ENCODE results near the gene APIP.
"Not testable (repeated sequence)": the region's sequence is repeated elsewhere in the genome, so short reads cannot be mapped to it uniquely, and the experiment has no call there.

The APIP gene

DNA sequence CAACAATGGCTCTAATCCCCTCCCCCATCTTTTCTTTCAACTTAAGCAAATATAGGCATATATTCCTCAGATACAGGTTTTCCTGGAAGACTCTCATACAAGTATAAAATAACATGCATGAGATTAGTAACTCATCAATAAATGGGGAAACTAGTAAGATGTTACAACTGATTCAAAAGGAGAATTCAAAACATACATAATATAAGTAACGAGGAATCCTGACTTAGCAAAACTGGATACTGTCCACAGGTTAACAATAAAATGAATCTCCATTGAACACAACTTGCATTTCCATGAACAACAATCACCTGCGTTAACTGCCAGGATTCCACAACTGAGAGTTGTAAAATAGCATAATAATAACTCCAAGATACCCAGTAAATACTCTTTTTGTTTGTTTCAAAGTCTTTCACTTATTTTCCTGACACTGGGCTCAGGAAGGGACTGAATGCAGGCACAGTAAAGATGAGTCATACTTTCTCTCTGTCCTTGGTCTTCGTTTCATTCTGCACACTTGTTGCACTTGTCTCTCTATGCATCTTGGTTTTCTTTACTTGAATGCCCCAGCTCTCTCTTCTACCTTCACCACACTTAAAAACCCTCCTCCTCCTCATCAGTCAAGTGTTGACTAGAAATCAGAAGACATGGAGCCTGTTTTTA is 8.1 kb downstream of the APIP start:
- Histone ChIP-seq H3K27ac (ENCODE audit: low read length) (no peak overlapping the region), H3K36me3 (ENCODE audit: control insufficient read depth, insufficient read depth, low read length) (no peaks in the 10 kb centered on the region), H3K4me1 (ENCODE audit: control insufficient read depth, insufficient read depth, low read length) (peaks cover 1% of the 10 kb centered on the region), H3K27me3 (ENCODE audit: control insufficient read depth, insufficient read depth, low read length) (no peaks in the 10 kb centered on the region), H3K4me3 (ENCODE audit: low read length) (no peak overlapping the region), H3K9me3 (ENCODE audit: control insufficient read depth, insufficient read depth, low read length) (no peaks in the 10 kb centered on the region)
- DNase-seq (ENCODE audit: low read depth, low spot score), result no peak
- WGBS (ENCODE audit: insufficient coverage, insufficient read length), result no CpG with 5 or more reads among the region's 3 CpGs

DNA sequence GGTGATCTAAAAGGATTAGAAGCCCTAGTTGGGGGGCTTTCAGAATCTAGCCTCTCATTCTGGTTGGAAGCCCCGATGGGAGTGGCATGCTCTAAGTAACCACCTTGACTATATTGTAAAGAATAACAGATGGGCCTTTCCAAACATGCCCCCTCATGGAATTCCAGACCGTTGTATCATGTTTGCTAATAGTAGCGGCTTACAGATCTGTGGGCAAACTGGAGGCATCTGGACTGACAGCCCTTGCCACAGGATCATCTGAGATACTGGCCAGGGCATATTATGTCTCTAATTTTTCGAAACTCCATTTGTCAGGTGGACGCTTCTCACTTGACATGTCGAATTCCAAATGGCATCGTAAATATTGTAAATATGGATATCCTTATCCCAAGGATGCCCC is 10.5 kb downstream of the APIP start:
- no peaks in the 10 kb centered on the region for H3K9me3 ChIP-seq (ENCODE audit: control insufficient read depth, insufficient read depth, low read length)
- H3K4me1 ChIP-seq (ENCODE audit: control insufficient read depth, insufficient read depth, low read length), result peaks cover 1% of the 10 kb centered on the region
- no CpG with 5 or more reads among the region's 7 CpGs for WGBS (ENCODE audit: insufficient coverage, insufficient read length)
- no peak overlapping the region for H3K4me3 ChIP-seq (ENCODE audit: low read length)
- no peaks in the 10 kb centered on the region for H3K27me3 ChIP-seq (ENCODE audit: control insufficient read depth, insufficient read depth, low read length)
- no peak overlapping the region for H3K27ac ChIP-seq (ENCODE audit: low read length)
- DNase-seq (ENCODE audit: low read depth, low spot score), result no peak
- no peaks in the 10 kb centered on the region for H3K36me3 ChIP-seq (ENCODE audit: control insufficient read depth, insufficient read depth, low read length)

DNA sequence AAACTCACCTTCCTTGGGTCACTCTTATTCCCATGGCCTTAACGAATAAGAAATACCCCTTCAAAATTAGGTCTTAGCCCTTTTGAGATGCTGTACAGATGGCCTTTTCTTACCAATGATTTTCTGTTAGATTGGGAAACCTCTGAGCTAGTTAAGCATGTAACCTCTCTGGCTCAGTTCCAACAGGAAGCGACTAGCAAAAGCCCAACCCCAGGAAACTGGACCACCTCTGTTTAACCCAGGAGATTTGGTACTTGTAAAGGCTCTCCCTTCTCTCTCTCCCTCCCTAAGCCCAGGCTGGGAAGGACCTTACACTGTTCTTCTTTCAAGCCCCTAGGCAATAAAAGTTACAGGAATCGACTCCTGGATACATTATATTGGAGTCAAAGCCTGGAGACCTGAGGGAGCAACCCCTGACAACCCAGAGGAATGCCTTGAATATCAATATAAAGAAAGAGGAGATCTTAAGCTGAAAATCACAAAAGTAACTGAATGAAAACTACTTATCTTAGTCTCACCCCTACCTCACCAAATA is 11.7 kb downstream of the APIP start:
- no peak overlapping the region for H3K4me3 ChIP-seq (ENCODE audit: low read length)
- H3K27me3 ChIP-seq (ENCODE audit: control insufficient read depth, insufficient read depth, low read length), result no peaks in the 10 kb centered on the region
- peaks cover 1% of the 10 kb centered on the region for H3K4me1 ChIP-seq (ENCODE audit: control insufficient read depth, insufficient read depth, low read length)
- H3K36me3 ChIP-seq (ENCODE audit: control insufficient read depth, insufficient read depth, low read length), result no peaks in the 10 kb centered on the region
- no CpG with 5 or more reads among the region's 3 CpGs for WGBS (ENCODE audit: insufficient coverage, insufficient read length)
- no peak for DNase-seq (ENCODE audit: low read depth, low spot score)
- H3K27ac ChIP-seq (ENCODE audit: low read length), result no peak overlapping the region
- peaks cover 5% of the 10 kb centered on the region for H3K9me3 ChIP-seq (ENCODE audit: control insufficient read depth, insufficient read depth, low read length)

DNA sequence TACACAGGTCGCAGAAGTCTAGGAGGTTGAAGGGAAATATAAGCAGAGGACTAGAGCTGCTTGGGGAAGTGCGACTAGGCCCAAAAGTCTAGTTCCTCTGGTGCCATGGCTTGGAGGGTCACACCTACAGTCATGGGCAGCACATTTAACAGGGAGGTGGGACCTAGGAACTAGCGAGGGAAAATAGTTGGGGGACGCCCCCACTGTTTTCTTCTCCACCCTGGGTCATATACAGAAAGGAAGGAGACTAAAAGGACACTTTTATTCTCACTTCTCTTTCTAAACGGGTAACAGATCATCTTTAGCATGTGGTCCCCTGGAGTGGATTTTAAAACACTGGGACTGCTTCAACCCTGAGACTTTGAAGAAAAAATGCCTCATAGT is 16.6 kb downstream of the APIP start:
- Histone ChIP-seq H3K4me1 (ENCODE audit: control insufficient read depth, insufficient read depth, low read length) (no peaks in the 10 kb centered on the region), H3K27ac (ENCODE audit: low read length) (no peak overlapping the region), H3K4me3 (ENCODE audit: low read length) (no peak overlapping the region), H3K9me3 (ENCODE audit: control insufficient read depth, insufficient read depth, low read length) (peaks cover 5% of the 10 kb centered on the region), H3K36me3 (ENCODE audit: control insufficient read depth, insufficient read depth, low read length) (no peaks in the 10 kb centered on the region), H3K27me3 (ENCODE audit: control insufficient read depth, insufficient read depth, low read length) (no peaks in the 10 kb centered on the region)
- DNase-seq (ENCODE audit: low read depth, low spot score), result no peak
- WGBS (ENCODE audit: insufficient coverage, insufficient read length), result no CpG with 5 or more reads among the region's 5 CpGs

DNA sequence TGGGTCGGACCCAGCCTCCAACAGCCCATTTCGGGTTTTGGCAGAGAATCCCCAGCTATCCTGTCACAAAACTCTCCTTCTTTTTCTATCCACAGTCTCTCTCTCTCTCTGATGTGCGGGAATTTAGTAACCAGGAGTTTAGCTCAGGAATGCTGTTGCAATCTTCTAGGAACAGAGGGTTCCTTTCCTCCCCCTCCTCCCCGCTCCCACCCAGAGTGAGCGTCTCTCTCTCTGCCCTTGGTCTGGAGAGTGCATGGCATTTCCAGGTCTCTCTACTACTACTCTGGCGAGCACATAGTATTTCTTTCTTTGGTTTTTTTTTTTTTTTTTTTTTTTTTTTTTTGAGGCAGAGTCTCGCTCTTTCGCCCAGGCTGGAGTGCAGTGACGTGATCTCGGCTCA is 17.7 kb downstream of the APIP start:
- H3K4me3 ChIP-seq (ENCODE audit: low read length), result no peak overlapping the region
- DNase-seq (ENCODE audit: low read depth, low spot score), result no peak
- no peaks in the 10 kb centered on the region for H3K4me1 ChIP-seq (ENCODE audit: control insufficient read depth, insufficient read depth, low read length)
- H3K27ac ChIP-seq (ENCODE audit: low read length), result no peak overlapping the region
- no peaks in the 10 kb centered on the region for H3K27me3 ChIP-seq (ENCODE audit: control insufficient read depth, insufficient read depth, low read length)
- peaks cover 5% of the 10 kb centered on the region for H3K9me3 ChIP-seq (ENCODE audit: control insufficient read depth, insufficient read depth, low read length)
- H3K36me3 ChIP-seq (ENCODE audit: control insufficient read depth, insufficient read depth, low read length), result no peaks in the 10 kb centered on the region
- no CpG with 5 or more reads among the region's 10 CpGs for WGBS (ENCODE audit: insufficient coverage, insufficient read length)

DNA sequence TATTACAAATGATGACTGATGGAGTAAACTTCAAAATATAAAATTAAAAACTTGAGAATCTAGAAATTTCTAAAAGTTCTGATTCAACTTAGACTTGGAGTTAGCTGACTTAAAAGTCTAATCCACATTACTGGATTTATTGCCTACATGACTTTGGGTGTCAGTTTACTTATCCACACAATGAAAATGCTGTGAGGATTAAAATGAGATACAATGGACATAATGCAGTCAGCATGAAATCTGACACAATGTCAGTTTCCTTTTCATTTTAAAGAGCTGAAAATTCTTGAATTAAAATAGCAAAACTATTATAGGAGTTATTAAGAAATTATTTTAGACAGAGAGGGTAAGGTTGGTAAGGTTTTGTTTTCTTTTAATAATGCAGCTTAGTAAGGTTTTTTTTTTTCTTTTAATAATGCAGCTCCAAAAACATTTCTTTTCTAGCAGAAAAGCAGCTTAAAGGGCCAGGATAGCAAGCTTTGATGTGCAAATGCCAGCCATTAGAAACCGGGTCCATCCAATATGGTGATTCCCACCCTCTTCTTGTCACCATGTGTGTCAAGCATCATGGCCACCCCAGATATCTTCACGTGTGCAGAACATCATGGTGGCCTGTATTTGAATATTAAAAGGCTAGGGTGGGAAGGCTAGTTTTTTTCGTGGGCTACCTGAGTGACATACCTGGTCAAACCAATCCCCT is 18.9 kb downstream of the APIP start:
- no peak for DNase-seq (ENCODE audit: low read depth, low spot score)

DNA sequence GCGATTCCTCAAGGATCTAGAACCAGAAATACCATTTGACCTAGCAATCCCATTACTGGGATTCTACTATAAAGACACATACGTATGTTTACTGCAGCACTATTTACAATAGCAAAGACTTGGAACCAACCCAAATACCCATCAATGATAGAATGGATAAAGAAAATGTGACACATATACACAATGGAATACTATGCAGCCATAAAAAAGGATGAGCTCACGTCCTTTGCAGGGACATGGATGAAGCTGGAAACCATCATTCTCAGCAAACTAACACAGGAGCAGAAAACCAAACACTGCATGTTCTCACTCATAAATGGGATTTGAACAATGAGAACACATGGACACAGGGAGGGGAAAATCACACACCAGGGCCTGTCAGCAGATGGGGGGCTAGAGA is 20.0 kb downstream of the APIP start:
- no CpG with 5 or more reads among the region's 3 CpGs for WGBS (ENCODE audit: insufficient coverage, insufficient read length)
- DNase-seq (ENCODE audit: low read depth, low spot score), result not testable (repeated sequence)

More for the DNA sequence above, 18.9 kb downstream of the APIP start:
- peaks cover 5% of the 10 kb centered on the region for H3K9me3 ChIP-seq (ENCODE audit: control insufficient read depth, insufficient read depth, low read length)
- no CpG with 5 or more reads among the region's 3 CpGs for WGBS (ENCODE audit: insufficient coverage, insufficient read length)
- H3K4me1 ChIP-seq (ENCODE audit: control insufficient read depth, insufficient read depth, low read length), result no peaks in the 10 kb centered on the region
- no peaks in the 10 kb centered on the region for H3K27me3 ChIP-seq (ENCODE audit: control insufficient read depth, insufficient read depth, low read length)
- H3K4me3 ChIP-seq (ENCODE audit: low read length), result no peak overlapping the region
- H3K27ac ChIP-seq (ENCODE audit: low read length), result no peak overlapping the region
- no peaks in the 10 kb centered on the region for H3K36me3 ChIP-seq (ENCODE audit: control insufficient read depth, insufficient read depth, low read length)

DNA sequence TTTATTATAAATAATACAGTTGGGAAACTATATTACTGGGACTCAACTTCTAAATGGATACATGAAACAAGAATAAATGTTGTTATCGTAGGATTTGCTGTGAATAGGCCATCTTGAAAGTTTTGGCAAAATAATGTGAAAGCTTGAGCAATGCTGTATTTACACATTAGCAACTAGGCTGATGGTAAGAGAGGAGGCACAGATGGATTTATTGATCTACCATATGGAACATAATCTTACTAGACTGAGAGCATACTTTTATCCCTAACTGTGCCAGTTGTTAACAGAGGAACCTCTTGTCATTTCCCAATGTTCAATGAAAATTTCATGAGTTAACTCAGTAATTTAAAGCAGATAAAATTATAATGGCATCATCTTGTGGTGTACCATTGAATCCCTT is 22.8 kb downstream of the APIP start:
- Histone ChIP-seq H3K27me3 (ENCODE audit: control insufficient read depth, insufficient read depth, low read length) (no peaks in the 10 kb centered on the region), H3K9me3 (ENCODE audit: control insufficient read depth, insufficient read depth, low read length) (no peaks in the 10 kb centered on the region), H3K4me3 (ENCODE audit: low read length) (no peak overlapping the region), H3K27ac (ENCODE audit: low read length) (no peak overlapping the region), H3K4me1 (ENCODE audit: control insufficient read depth, insufficient read depth, low read length) (no peaks in the 10 kb centered on the region), H3K36me3 (ENCODE audit: control insufficient read depth, insufficient read depth, low read length) (no peaks in the 10 kb centered on the region)
- WGBS (ENCODE audit: insufficient coverage, insufficient read length), result no CpG with 5 or more reads among the region's 1 CpG
- DNase-seq (ENCODE audit: low read depth, low spot score), result no peak

More for the DNA sequence above, 20.0 kb downstream of the APIP start:
- H3K27ac ChIP-seq (ENCODE audit: low read length); H3K4me1 ChIP-seq (ENCODE audit: control insufficient read depth, insufficient read depth, low read length); H3K27me3 ChIP-seq (ENCODE audit: control insufficient read depth, insufficient read depth, low read length); H3K36me3 ChIP-seq (ENCODE audit: control insufficient read depth, insufficient read depth, low read length); H3K4me3 ChIP-seq (ENCODE audit: low read length); H3K9me3 ChIP-seq (ENCODE audit: control insufficient read depth, insufficient read depth, low read length): not testable (repeated sequence)

DNA sequence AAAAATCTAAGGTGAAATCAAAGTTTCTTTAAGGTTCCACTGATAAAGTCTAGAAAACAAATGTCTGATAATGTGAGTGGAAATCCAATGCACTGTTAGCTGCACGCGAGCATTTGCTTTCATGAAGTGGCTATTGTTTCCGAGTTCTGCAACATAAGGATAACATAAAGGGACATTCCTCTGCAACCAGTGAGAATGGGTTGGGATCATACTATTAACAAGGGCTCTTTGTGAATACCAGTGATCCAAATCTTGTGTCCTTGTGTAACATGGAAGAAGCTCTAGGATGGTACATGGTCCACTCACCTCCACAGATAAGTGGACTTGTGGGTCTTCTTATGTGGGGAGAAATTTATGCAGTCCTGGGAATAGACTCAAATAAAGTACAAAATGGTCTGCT is 24.6 kb downstream of the APIP start:
- Histone ChIP-seq H3K27me3 (ENCODE audit: control insufficient read depth, insufficient read depth, low read length) (no peaks in the 10 kb centered on the region), H3K27ac (ENCODE audit: low read length) (no peak overlapping the region), H3K4me3 (ENCODE audit: low read length) (no peak overlapping the region), H3K4me1 (ENCODE audit: control insufficient read depth, insufficient read depth, low read length) (no peaks in the 10 kb centered on the region), H3K36me3 (ENCODE audit: control insufficient read depth, insufficient read depth, low read length) (no peaks in the 10 kb centered on the region; the same call in 1 of the 2 replicates), H3K9me3 (ENCODE audit: control insufficient read depth, insufficient read depth, low read length) (no peaks in the 10 kb centered on the region)
- no CpG with 5 or more reads among the region's 3 CpGs for WGBS (ENCODE audit: insufficient coverage, insufficient read length)
- no peak for DNase-seq (ENCODE audit: low read depth, low spot score)

DNA sequence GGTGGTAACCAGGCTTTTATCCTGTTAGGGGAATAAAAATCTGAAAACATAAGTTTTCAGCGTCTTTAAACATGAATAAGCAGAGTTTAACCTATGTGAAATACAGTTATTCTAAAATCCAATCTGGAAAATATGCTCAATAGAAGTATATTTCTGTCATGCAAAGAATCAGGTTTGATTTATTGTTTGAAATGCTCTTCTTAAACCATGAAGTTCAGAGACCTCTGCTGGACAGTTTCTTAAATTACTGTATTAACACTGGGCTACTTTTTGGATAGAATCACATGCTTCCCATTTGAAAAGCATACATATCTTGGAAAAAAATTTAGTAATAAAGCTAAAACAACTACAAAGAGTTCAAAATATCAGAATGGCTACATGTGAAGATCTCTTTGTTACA is 25.4 kb downstream of the APIP start:
- H3K4me1 ChIP-seq (ENCODE audit: control insufficient read depth, insufficient read depth, low read length), result no peaks in the 10 kb centered on the region
- H3K36me3 ChIP-seq (ENCODE audit: control insufficient read depth, insufficient read depth, low read length), result no peaks in the 10 kb centered on the region; the same call in 1 of the 2 replicates
- no peaks in the 10 kb centered on the region for H3K27me3 ChIP-seq (ENCODE audit: control insufficient read depth, insufficient read depth, low read length)
- no peak for DNase-seq (ENCODE audit: low read depth, low spot score)
- H3K9me3 ChIP-seq (ENCODE audit: control insufficient read depth, insufficient read depth, low read length), result no peaks in the 10 kb centered on the region
- no peak overlapping the region for H3K4me3 ChIP-seq (ENCODE audit: low read length)
- WGBS (ENCODE audit: insufficient coverage, insufficient read length), result no CpG with 5 or more reads among the region's 1 CpG
- H3K27ac ChIP-seq (ENCODE audit: low read length), result no peak overlapping the region
